ENCODE data around the gene KANTR. TPM values are rescaled to one million over a fixed set of nuclear protein-coding genes. Genes with fewer than 3 reads are reported as not detected.

Gene KANTR
- total RNA-seq, 1 donor from 2014 or later = 9.7 TPM

- DNase-seq (ENCODE audit: low spot score) = no peak
- intact Hi-C loops (cut with micrococcal nuclease) = loop anchor here (10.0 kb wide), 1 partner anchor 152 kb away; the partner anchor contains the start of gene KDM5C
- peak overlapping the region; percentile 88 for H3K4me3 Mint-ChIP-seq (ENCODE audit: low read depth)
- H3K9me3 Mint-ChIP-seq = no peaks in the 10 kb centered on the region
- H3K4me1 Mint-ChIP-seq (ENCODE audit: low read depth) = peaks cover 20% of the 10 kb centered on the region
- H3K27ac Mint-ChIP-seq = peak overlapping the region; percentile 48
- no peaks in the 10 kb centered on the region for H3K27me3 Mint-ChIP-seq (ENCODE audit: low read depth)
- no peaks in the 10 kb centered on the region for H3K36me3 Mint-ChIP-seq (ENCODE audit: low read depth)
Measured at GRCh38 chrX:53072418-53073114, 21.4 kb upstream of the KANTR start.

- Mint-ChIP-seq H3K27me3 (ENCODE audit: low read depth) (no peaks in the 10 kb centered on the region), H3K27ac (no peak overlapping the region), H3K36me3 (ENCODE audit: low read depth) (no peaks in the 10 kb centered on the region), H3K9me3 (no peaks in the 10 kb centered on the region), H3K4me3 (ENCODE audit: low read depth) (peak overlapping the region; percentile 47), H3K4me1 (ENCODE audit: low read depth) (peaks cover 20% of the 10 kb centered on the region)
- no peak for DNase-seq (ENCODE audit: low spot score)
- intact Hi-C loops (cut with micrococcal nuclease) = loop anchor here (10.0 kb wide), 1 partner anchor 152 kb away; the partner anchor contains the start of gene KDM5C
Measured at GRCh38 chrX:53073115-53073586, 20.8 kb upstream of the KANTR start.

DNA sequence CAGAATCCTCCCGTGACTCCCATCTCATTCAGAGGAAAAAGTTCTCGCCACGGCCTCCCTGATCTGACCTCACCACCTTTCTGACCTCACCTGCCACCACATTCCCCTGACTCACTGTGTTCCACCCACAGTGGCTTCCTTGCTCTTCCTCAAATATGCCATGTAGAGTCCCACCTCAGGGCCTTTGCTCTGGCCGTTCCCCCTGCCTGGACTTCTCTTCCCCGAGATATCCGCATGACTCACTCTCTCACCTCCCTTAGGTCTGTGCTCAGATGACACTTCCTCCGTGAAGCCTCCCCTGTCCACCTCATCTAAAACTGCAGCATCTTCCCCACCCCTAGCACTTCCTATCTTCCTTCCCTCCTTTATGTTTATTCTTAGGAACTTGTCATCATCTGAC lies 18.9 kb upstream of the KANTR start:
- no peak for DNase-seq (ENCODE audit: low spot score)
- Mint-ChIP-seq H3K27ac (no peak overlapping the region), H3K4me3 (ENCODE audit: low read depth) (no peak overlapping the region), H3K27me3 (ENCODE audit: low read depth) (no peaks in the 10 kb centered on the region), H3K9me3 (no peaks in the 10 kb centered on the region), H3K4me1 (ENCODE audit: low read depth) (peaks cover 20% of the 10 kb centered on the region), H3K36me3 (ENCODE audit: low read depth) (no peaks in the 10 kb centered on the region)
- intact Hi-C loops (cut with micrococcal nuclease) = loop anchor here (10.0 kb wide), 1 partner anchor 150 kb away; the partner anchor contains the start of gene KDM5C

DNA sequence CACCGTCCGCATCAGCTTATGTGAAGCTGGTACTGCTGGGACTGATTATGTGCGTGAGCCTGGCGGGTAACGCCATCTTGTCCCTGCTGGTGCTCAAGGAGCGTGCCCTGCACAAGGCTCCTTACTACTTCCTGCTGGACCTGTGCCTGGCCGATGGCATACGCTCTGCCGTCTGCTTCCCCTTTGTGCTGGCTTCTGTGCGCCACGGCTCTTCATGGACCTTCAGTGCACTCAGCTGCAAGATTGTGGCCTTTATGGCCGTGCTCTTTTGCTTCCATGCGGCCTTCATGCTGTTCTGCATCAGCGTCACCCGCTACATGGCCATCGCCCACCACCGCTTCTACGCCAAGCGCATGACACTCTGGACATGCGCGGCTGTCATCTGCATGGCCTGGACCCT lies 17.3 kb upstream of the KANTR start:
- Mint-ChIP-seq H3K4me1 (ENCODE audit: low read depth) (peaks cover 17% of the 10 kb centered on the region), H3K27ac (no peak overlapping the region), H3K27me3 (ENCODE audit: low read depth) (no peaks in the 10 kb centered on the region), H3K9me3 (no peaks in the 10 kb centered on the region), H3K4me3 (ENCODE audit: low read depth) (no peak overlapping the region), H3K36me3 (ENCODE audit: low read depth) (no peaks in the 10 kb centered on the region)
- no peak for DNase-seq (ENCODE audit: low spot score)
- intact Hi-C loops (cut with micrococcal nuclease) = loop anchor here (10.0 kb wide), 1 partner anchor 148 kb away; the partner anchor contains the start of gene KDM5C

DNA sequence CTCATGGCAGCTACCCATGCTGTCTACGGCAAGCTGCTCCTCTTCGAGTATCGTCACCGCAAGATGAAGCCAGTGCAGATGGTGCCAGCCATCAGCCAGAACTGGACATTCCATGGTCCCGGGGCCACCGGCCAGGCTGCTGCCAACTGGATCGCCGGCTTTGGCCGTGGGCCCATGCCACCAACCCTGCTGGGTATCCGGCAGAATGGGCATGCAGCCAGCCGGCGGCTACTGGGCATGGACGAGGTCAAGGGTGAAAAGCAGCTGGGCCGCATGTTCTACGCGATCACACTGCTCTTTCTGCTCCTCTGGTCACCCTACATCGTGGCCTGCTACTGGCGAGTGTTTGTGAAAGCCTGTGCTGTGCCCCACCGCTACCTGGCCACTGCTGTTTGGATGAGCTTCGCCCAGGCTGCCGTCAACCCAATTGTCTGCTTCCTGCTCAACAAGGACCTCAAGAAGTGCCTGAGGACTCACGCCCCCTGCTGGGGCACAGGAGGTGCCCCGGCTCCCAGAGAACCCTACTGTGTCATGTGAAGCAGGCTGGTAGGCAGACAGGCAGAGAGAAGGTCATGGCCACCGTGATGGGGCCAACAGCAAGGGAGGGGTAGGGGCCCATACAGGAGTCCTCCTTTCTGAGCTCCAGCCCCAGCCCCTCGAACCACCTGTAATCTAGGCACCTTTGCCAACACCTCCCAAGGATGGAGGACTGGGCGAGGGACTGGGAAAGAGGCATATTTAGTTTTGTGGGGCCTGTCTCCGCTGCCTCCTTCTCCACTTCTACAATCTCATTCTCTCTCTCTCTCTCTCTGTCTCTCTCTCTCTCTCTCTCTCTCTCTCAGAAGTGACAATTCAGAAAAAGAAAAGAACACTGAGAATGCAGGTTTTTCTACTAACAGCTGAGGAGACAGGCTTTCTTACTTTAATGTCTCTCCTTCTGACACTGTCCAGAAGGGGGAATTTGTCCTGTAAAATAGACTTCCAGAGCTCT lies 16.4 kb upstream of the KANTR start:
- H3K27me3 Mint-ChIP-seq (ENCODE audit: low read depth) = no peaks in the 10 kb centered on the region
- no peak for DNase-seq (ENCODE audit: low spot score)

GRCh38 chrX:53078943-53079342 lies 15.0 kb upstream of the KANTR start:
- Mint-ChIP-seq H3K4me1 (ENCODE audit: low read depth) (peaks cover 21% of the 10 kb centered on the region), H3K27ac (no peak overlapping the region), H3K4me3 (ENCODE audit: low read depth) (no peak overlapping the region), H3K9me3 (no peaks in the 10 kb centered on the region), H3K36me3 (ENCODE audit: low read depth) (peaks cover 12% of the 10 kb centered on the region), H3K27me3 (ENCODE audit: low read depth) (no peaks in the 10 kb centered on the region)
- no peak for DNase-seq (ENCODE audit: low spot score)
- intact Hi-C loops (cut with micrococcal nuclease) = loop anchor here (10.0 kb wide), 1 partner anchor 146 kb away; the partner anchor contains the start of gene KDM5C

More for the DNA sequence above, 16.4 kb upstream of the KANTR start:
- Mint-ChIP-seq H3K27ac (no peak overlapping the region), H3K4me1 (ENCODE audit: low read depth) (peaks cover 11% of the 10 kb centered on the region), H3K36me3 (ENCODE audit: low read depth) (no peaks in the 10 kb centered on the region), H3K4me3 (ENCODE audit: low read depth) (no peak overlapping the region), H3K9me3 (no peaks in the 10 kb centered on the region)
- intact Hi-C loops (cut with micrococcal nuclease) = loop anchor here (10.0 kb wide), 1 partner anchor 147 kb away; the partner anchor contains the start of gene KDM5C

DNA sequence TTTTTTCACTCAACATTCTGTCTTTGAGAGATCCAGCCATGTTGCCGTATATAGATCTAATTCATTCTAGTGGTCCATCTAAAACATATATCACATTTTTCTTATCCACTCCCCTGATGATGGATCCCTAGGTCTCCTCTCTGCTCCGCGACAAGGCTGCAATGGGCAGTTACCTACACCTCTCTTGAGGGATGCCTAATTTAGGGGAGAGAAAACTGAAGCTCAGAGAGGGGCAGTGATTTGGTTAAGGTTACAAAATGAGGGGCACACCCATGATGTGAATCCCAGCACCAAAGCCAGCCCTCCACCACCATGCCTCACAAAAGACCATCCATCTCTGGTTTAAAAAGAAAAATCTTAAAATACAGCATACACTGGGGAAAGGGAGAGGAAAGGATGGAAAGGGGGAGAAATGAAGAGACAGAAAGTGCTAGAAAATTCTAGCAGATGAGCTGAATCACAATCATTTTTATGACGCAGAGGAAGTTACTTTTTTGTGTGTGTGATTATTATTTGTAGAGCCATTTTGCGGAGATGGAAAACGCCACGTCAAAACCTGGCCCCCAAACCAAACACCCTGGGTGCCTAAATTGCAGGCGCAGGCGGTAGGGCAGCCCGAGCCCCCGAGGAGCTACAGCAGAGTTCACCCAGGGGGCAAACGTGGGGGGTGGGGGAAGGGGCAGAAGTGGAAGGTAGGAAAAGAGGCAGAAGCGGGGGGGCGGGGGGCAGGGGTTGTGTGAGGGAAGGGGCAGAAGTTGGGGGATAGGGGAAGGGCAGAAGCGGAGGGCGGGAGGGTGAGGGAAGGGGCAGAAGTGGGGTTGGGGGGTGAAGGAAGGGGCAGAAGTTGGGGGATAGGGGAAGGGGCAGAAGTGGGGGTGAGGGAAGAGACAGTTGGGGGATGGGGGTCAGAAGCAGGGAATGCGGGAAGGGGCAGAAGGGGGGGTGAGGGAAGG lies 13.0 kb upstream of the KANTR start:
- Mint-ChIP-seq H3K4me1 (ENCODE audit: low read depth) (peaks cover 27% of the 10 kb centered on the region), H3K4me3 (ENCODE audit: low read depth) (peak overlapping the region; percentile 73), H3K36me3 (ENCODE audit: low read depth) (peaks cover 32% of the 10 kb centered on the region), H3K27ac (peak overlapping the region; percentile 84), H3K9me3 (no peaks in the 10 kb centered on the region), H3K27me3 (ENCODE audit: low read depth) (no peaks in the 10 kb centered on the region)
- intact Hi-C loops (cut with micrococcal nuclease) = no loop called here
- DNase-seq (ENCODE audit: low spot score) = no peak

DNA sequence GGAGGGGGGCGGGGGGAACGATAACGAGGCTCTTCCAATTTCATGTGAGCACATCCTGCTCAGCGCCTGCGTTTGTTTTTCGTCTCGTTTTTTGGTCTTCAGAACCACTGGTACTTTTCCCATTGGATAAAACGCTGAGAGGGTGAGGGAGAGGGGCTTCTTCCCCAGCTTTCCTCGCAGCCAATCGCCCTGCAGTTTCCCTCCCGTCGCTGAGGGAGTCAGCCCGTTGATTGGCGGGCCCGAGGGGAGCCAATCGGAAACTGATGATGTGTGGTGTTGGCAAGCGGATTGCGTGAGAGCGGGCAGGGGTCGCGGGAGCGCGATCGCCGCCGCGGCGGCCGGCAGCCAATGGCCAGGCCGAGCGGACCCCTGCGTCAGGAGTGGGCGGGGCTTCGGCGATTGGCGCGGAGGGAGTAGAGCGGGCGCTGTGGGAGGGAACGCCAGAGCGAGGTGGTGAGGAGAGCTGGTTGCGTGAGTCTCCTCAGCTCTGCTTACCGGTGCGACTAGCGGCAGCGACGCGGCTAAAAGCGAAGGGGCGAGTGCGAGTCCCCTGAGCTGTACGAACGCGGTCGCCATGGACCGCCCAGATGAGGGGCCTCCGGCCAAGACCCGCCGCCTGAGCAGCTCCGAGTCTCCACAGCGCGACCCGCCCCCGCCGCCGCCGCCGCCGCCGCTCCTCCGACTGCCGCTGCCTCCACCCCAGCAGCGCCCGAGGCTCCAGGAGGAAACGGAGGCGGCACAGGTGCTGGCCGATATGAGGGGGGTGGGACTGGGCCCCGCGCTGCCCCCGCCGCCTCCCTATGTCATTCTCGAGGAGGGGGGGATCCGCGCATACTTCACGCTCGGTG lies 11.8 kb upstream of the KANTR start, which contains the start of gene TSPYL2:
Gene TSPYL2, plus strand, starts transcription at position 443 of the 848 bp plus-strand sequence. Its CDS starts 132 bp downstream, at position 575.
- H3K4me1 Mint-ChIP-seq (ENCODE audit: low read depth) = peaks cover 30% of the 10 kb centered on the region
- no peaks in the 10 kb centered on the region for H3K9me3 Mint-ChIP-seq
- H3K27me3 Mint-ChIP-seq (ENCODE audit: low read depth) = no peaks in the 10 kb centered on the region
- peak; percentile 89 for DNase-seq (ENCODE audit: low spot score)
- peaks cover 38% of the 10 kb centered on the region for H3K36me3 Mint-ChIP-seq (ENCODE audit: low read depth)
- H3K27ac Mint-ChIP-seq = peak within 1 kb of the TSS; percentile 98
- intact Hi-C loops (cut with micrococcal nuclease) = no loop called here
- peak within 1 kb of the TSS; percentile 94 for H3K4me3 Mint-ChIP-seq (ENCODE audit: low read depth)

DNA sequence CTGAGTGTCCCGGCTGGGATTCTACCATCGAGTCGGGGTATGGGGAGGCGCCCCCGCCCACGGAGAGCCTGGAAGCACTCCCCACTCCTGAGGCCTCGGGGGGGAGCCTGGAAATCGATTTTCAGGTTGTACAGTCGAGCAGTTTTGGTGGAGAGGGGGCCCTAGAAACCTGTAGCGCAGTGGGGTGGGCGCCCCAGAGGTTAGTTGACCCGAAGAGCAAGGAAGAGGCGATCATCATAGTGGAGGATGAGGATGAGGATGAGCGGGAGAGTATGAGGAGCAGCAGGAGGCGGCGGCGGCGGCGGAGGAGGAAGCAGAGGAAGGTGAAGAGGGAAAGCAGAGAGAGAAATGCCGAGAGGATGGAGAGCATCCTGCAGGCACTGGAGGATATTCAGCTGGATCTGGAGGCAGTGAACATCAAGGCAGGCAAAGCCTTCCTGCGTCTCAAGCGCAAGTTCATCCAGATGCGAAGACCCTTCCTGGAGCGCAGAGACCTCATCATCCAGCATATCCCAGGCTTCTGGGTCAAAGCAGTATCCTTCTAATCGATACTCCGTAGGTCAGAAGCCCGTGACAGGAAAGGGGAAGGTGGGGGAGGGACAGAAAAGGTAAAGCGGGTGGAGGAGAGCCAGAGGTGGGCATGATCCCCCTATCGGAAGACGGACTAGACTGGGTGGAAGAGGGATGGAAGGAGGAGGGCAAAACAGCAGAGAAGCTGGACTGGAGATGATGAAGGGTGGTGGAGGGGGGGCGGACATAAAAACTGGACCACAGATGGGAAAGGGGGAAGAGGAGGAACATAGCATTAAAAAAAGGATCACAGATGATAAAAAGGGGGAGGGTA lies 10.9 kb upstream of the KANTR start:
- Mint-ChIP-seq H3K9me3 (no peaks in the 10 kb centered on the region), H3K36me3 (ENCODE audit: low read depth) (peaks cover 47% of the 10 kb centered on the region), H3K27me3 (ENCODE audit: low read depth) (no peaks in the 10 kb centered on the region), H3K27ac (peak overlapping the region; percentile 55), H3K4me3 (ENCODE audit: low read depth) (peak overlapping the region; percentile 94), H3K4me1 (ENCODE audit: low read depth) (peaks cover 34% of the 10 kb centered on the region)
- no peak for DNase-seq (ENCODE audit: low spot score)
- intact Hi-C loops (cut with micrococcal nuclease) = no loop called here

DNA sequence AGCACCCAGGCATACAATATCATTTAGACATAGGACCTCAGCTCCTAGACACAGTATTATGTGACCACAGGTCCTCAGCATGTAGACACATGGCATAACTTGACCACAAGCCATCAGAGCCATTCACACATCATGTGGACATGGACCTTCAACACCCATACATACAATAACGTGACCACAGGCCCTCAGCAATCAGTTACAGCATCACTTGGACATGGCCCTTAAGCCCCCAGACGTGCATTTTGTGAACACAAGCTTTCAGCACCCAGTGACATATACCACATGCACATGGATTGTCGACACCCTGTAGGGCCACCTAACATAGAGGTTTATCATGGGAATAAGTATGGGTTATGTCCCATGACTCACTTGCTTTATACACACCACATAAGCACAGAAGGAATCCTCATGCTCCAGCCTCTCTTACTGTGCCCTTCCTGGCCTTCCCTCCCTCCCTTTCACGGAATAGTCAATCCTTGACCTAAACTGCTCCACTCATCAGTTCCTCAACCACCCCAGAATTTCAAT lies 9.8 kb upstream of the KANTR start:
- Mint-ChIP-seq H3K36me3 (ENCODE audit: low read depth) (peaks cover 53% of the 10 kb centered on the region), H3K27ac (no peak overlapping the region), H3K27me3 (ENCODE audit: low read depth) (no peaks in the 10 kb centered on the region), H3K4me3 (ENCODE audit: low read depth) (no peak overlapping the region), H3K9me3 (no peaks in the 10 kb centered on the region), H3K4me1 (ENCODE audit: low read depth) (peaks cover 42% of the 10 kb centered on the region)
- no peak for DNase-seq (ENCODE audit: low spot score)
- intact Hi-C loops (cut with micrococcal nuclease) = no loop called here

All from activated T-helper 2 cell treated with anti-CD3 and anti-CD28 coated beads, Interferon-gamma antibody, Interleukin-2, Interleukin-4, amounts not matched to agents 10 μg/mL and 5 μg/mL and 100 μg/mL, durations not matched to agents 14 hours and 24 hours and 36 hours (primary cell).